ENCODE data around the gene RPS6KB2. TPM values are rescaled to one million over a fixed set of nuclear protein-coding genes. Genes with fewer than 3 reads are reported as not detected.

RPS6KB2 gene
- total and polyA plus RNA-seq, 2 donors (not counting 1 experiment from before 2014, with no cell fraction given), result 29.0 to 30.6 TPM

DNA sequence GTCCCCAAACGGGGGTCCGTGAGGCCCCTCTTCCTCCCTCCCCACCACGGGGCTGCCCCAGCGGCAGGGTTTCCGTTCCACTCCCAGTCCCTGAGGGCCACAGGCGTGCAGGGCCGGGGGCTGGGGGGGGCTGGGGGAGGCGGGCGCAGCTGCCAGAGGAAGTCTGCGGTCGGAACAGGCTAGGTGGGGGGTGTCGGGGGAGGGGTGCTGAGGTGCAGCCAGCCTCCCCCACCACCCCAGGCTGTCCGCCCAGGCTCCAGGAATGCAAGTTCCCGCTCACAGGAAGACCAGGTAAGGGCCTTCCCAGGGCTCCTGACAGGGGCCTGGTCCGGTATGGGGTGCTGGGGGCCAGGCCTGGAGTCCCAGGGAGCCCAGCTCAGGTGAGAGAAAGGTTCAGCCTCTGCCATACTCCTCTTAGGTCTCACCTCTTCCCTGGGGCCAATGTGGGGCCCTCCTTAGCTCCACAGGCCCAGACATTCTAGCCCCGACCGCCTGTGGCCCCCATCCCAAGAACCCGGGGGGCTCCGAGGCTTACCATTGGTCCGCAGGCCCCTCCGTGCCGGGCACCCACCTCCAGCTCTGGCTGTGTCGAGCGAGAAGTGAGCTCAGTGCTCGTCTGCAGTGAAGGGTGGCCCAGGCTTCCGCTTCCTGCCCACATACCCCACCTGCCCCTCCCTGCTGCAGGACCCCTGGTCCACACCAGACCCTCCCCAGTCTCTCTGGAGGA, 9.0 kb downstream of the RPS6KB2 start, which contains the start of gene PTPRCAP:
Gene PTPRCAP (minus strand): TSS at position 601 of the 727 bp plus-strand sequence. CDS start 63 bp downstream, at position 538.
- Histone ChIP-seq H3K9me3 (ENCODE audit: control insufficient read depth, insufficient read depth, low read depth, low read length) (no peaks in the 10 kb centered on the region), H3K4me1 (ENCODE audit: control insufficient read depth, extremely low read depth, insufficient read depth, low read length) (peaks cover under 1% of the 10 kb centered on the region), H3K4me2 (ENCODE audit: extremely low read depth, insufficient read depth, low read length) (no peak within 1 kb of the TSS), H3K27me3 (ENCODE audit: control insufficient read depth, insufficient read depth, low read length) (no peaks in the 10 kb centered on the region), H3K9ac (ENCODE audit: insufficient read depth, low read length) (no peak within 1 kb of the TSS), H4K20me1 (ENCODE audit: control insufficient read depth, extremely low read depth, insufficient read depth, low read length) (no peaks in the 10 kb centered on the region), H2AFZ (ENCODE audit: low read length) (no peak within 1 kb of the TSS), H3K79me2 (ENCODE audit: control insufficient read depth, insufficient read depth, low read length) (peaks cover 5% of the 10 kb centered on the region), H3K27ac (ENCODE audit: insufficient read depth, low read length) (no peak within 1 kb of the TSS), H3K4me3 (replicated peaks in 1 of 4; ENCODE audit: control extremely low read depth in 1 of 4, insufficient read depth in 1 of 4, low read depth in 3 of 4, low read length in 4 of 4) (no peak within 1 kb of the TSS), H3K36me3 (ENCODE audit: control insufficient read depth, insufficient read depth, low read length) (peaks cover 42% of the 10 kb centered on the region)
- TF ChIP-seq EZH2 (IDR thresholded peaks at IDR 0.05; ENCODE audit: low read length, missing control alignments), result no peak
- TF ChIP-seq, protein P1, sequence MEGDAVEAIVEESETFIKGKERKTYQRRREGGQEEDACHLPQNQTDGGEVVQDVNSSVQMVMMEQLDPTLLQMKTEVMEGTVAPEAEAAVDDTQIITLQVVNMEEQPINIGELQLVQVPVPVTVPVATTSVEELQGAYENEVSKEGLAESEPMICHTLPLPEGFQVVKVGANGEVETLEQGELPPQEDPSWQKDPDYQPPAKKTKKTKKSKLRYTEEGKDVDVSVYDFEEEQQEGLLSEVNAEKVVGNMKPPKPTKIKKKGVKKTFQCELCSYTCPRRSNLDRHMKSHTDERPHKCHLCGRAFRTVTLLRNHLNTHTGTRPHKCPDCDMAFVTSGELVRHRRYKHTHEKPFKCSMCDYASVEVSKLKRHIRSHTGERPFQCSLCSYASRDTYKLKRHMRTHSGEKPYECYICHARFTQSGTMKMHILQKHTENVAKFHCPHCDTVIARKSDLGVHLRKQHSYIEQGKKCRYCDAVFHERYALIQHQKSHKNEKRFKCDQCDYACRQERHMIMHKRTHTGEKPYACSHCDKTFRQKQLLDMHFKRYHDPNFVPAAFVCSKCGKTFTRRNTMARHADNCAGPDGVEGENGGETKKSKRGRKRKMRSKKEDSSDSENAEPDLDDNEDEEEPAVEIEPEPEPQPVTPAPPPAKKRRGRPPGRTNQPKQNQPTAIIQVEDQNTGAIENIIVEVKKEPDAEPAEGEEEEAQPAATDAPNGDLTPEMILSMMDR (conservative IDR thresholded peaks at IDR 0.05 in 1 of 2, IDR thresholded peaks at IDR 0.05 in 1 of 2; ENCODE audit: low read depth in 1 of 2, low read length in 2 of 2), result no peak
- no peak for DNase-seq (ENCODE audit: low read depth in 2 of 2)

DNA sequence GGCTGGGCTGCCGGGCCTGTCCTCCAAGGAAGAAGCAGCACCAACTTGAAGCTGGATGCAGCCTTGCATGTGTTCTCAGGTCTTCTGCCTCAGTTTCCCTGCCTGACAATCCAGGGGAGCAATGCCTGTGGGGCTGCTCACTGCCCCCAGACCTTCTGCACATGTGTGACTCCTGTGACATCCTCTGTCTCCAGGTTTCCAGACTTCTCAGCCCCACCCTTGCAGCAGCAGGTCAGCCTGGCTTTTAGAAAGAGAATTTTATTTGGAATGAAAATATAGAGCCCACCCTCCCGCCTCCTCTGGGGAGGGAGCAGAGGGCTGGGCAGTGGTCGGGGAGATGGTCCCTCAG, 9.5 kb downstream of the RPS6KB2 start:
- no peak overlapping the region for H2AFZ ChIP-seq (ENCODE audit: low read length)
- no peaks in the 10 kb centered on the region for H4K20me1 ChIP-seq (ENCODE audit: control insufficient read depth, extremely low read depth, insufficient read depth, low read length)
- H3K79me2 ChIP-seq (ENCODE audit: control insufficient read depth, insufficient read depth, low read length), result peaks cover 11% of the 10 kb centered on the region
- H3K27me3 ChIP-seq (ENCODE audit: control insufficient read depth, insufficient read depth, low read length), result no peaks in the 10 kb centered on the region
- H3K4me1 ChIP-seq (ENCODE audit: control insufficient read depth, extremely low read depth, insufficient read depth, low read length), result peaks cover 3% of the 10 kb centered on the region
- H3K36me3 ChIP-seq (ENCODE audit: control insufficient read depth, insufficient read depth, low read length), result peaks cover 39% of the 10 kb centered on the region
- TF ChIP-seq, protein P1 (conservative IDR thresholded peaks at IDR 0.05 in 1 of 2, IDR thresholded peaks at IDR 0.05 in 1 of 2; ENCODE audit: low read depth in 1 of 2, low read length in 2 of 2), result no peak
- TF ChIP-seq EZH2 (IDR thresholded peaks at IDR 0.05; ENCODE audit: low read length, missing control alignments), result no peak
- H3K4me2 ChIP-seq (ENCODE audit: extremely low read depth, insufficient read depth, low read length), result no peak overlapping the region
- no peak overlapping the region for H3K4me3 ChIP-seq (replicated peaks in 1 of 4; ENCODE audit: control extremely low read depth in 1 of 4, insufficient read depth in 1 of 4, low read depth in 3 of 4, low read length in 4 of 4)
- H3K27ac ChIP-seq (ENCODE audit: insufficient read depth, low read length), result no peak overlapping the region
- H3K9me3 ChIP-seq (ENCODE audit: control insufficient read depth, insufficient read depth, low read depth, low read length), result no peaks in the 10 kb centered on the region
- no peak overlapping the region for H3K9ac ChIP-seq (ENCODE audit: insufficient read depth, low read length)
- no peak for DNase-seq (ENCODE audit: low read depth in 2 of 2)

DNA sequence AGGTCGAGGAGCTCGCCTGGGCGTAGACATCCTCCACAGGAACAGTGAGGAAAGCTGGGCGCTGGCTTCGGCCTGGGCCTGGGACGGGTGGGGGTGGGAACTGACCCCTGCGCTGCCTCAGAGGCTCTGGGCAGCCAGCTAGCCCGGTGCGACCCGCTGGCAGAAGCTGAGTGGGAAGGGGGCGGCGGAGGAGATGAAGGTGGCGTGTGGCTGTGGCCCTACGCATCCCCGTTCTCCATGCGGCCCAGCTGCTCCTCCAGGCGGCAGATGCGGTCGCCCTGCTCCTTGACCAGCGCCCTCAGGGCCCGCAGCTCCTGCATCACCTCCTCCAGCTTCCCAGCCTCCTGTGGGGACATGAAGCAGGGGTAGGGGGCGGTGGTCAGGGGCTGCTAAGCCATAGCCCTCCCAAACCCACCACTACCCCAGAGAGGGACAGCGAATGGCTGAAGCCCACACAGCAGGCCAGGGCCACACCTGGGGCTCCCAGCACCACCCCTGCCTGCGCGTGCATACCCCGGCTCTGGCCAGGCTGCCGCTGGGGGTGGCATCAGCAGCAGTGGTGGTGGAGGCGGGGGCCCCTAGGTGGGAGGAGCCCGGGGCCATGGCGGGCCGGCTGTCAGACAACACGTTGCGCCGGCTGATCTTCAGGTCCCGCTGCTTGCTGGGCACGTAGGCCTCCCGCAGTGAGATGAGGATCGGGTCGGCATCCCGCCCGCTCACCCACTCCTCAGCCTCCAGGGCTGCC, 10.0 kb downstream of the RPS6KB2 start:
- Histone ChIP-seq H3K9ac (ENCODE audit: insufficient read depth, low read length) (no peak overlapping the region), H4K20me1 (ENCODE audit: control insufficient read depth, extremely low read depth, insufficient read depth, low read length) (no peaks in the 10 kb centered on the region), H2AFZ (ENCODE audit: low read length) (no peak overlapping the region), H3K4me3 (replicated peaks in 1 of 4; ENCODE audit: control extremely low read depth in 1 of 4, insufficient read depth in 1 of 4, low read depth in 3 of 4, low read length in 4 of 4) (no peak overlapping the region), H3K36me3 (ENCODE audit: control insufficient read depth, insufficient read depth, low read length) (peaks cover 36% of the 10 kb centered on the region), H3K4me2 (ENCODE audit: extremely low read depth, insufficient read depth, low read length) (no peak overlapping the region), H3K4me1 (ENCODE audit: control insufficient read depth, extremely low read depth, insufficient read depth, low read length) (peaks cover 3% of the 10 kb centered on the region), H3K9me3 (ENCODE audit: control insufficient read depth, insufficient read depth, low read depth, low read length) (no peaks in the 10 kb centered on the region), H3K27me3 (ENCODE audit: control insufficient read depth, insufficient read depth, low read length) (no peaks in the 10 kb centered on the region), H3K79me2 (ENCODE audit: control insufficient read depth, insufficient read depth, low read length) (peaks cover 11% of the 10 kb centered on the region), H3K27ac (ENCODE audit: insufficient read depth, low read length) (no peak overlapping the region)
- TF ChIP-seq, protein P1 (conservative IDR thresholded peaks at IDR 0.05 in 1 of 2, IDR thresholded peaks at IDR 0.05 in 1 of 2; ENCODE audit: low read depth in 1 of 2, low read length in 2 of 2), result no peak
- no peak for TF ChIP-seq EZH2 (IDR thresholded peaks at IDR 0.05; ENCODE audit: low read length, missing control alignments)
- DNase-seq (ENCODE audit: low read depth in 2 of 2), result no peak

Data from fibroblast of lung (primary cell).